Thyroid gland (tissue), 4 donors: ENCODE data around the gene CELF4. TPM values are rescaled to one million over a fixed set of nuclear protein-coding genes. Genes with fewer than 3 reads are reported as not detected.

Experiments used
- DNase-seq, 2 donors: peaks; one replicate each; pipeline ENCODE4 v3.0.0-alpha.2; 2019
- H3K27ac ChIP-seq, 3 donors: fragments of 200-600 bp; sonication (generic); 1 replicate in 2 of 3; 2 replicates in 1 of 3; pipeline ENCODE4 v1.5.1; 2016 to 2019; ENCODE audit warnings: mild to moderate bottlenecking in 1 of 3, moderate library complexity in 1 of 3
- H3K27me3 ChIP-seq: fragments of 200-600 bp; sonication (generic); one replicate; pipeline ENCODE4 v1.5.1; 2019
- H3K36me3 ChIP-seq, 2 donors: fragments of 200-600 bp; sonication (generic); one replicate each; pipeline ENCODE4 v1.5.1; 2016 to 2019
- H3K4me1 ChIP-seq, 2 donors: fragments of 200-600 bp; sonication (generic); one replicate each; pipeline ENCODE4 v1.5.1; 2017 to 2019
- H3K4me3 ChIP-seq, 3 donors: fragments of 200-600 bp; sonication (generic); replicated peaks in 1 of 3; 1 replicate in 2 of 3; 2 replicates in 1 of 3; pipeline ENCODE4 v1.5.1; 2016; ENCODE audit warnings: mild to moderate bottlenecking in 1 of 3
- H3K9me3 ChIP-seq: fragments of 200-600 bp; sonication (generic); one replicate; pipeline ENCODE4 v1.5.1; 2017
- CTCF ChIP-seq, 6 experiments: fragments of 200-600 bp in 3 of 6; fragments of 450-650 bp in 3 of 6; sonication (generic) in 3 of 6; IDR thresholded peaks; one replicate each; pipeline ENCODE4 v1.5.1; 2016 to 2019; ENCODE audit warnings: antibody characterized with exemption in 6 of 6, mild to moderate bottlenecking in 2 of 6, inconsistent platforms in 1 of 6, moderate library complexity in 1 of 6
- POLR2A ChIP-seq, 2 donors: fragments of 450-650 bp; IDR thresholded peaks; one replicate each; pipeline ENCODE4 v1.6.1; 2017; ENCODE audit warnings: antibody characterized with exemption in 2 of 2, mild to moderate bottlenecking in 2 of 2, moderate library complexity in 1 of 2
- WGBS, 2 donors: methylation state at CpG; one replicate each; pipeline ENCODE4 v1.1.5; 2017; 5-methylcytosine and 5-hydroxymethylcytosine counted together
- intact Hi-C: fragments of 100-400 bp; cut with DNase I; formaldehyde crosslinking; loops from one replicate; pipeline ENCODE4 v1.15.1; 2023
- total RNA-seq, 4 donors: library from RNA; depleted of rRNA; stranded (reverse); fragments of >200 nt; gene quantifications; one replicate each; pipeline ENCODE4 v1.2.3, GENCODE V29; 2016

The CELF4 gene
- total RNA-seq, 4 donors from 2014 or later, result 4.3 TPM; not detected in 3

DNA sequence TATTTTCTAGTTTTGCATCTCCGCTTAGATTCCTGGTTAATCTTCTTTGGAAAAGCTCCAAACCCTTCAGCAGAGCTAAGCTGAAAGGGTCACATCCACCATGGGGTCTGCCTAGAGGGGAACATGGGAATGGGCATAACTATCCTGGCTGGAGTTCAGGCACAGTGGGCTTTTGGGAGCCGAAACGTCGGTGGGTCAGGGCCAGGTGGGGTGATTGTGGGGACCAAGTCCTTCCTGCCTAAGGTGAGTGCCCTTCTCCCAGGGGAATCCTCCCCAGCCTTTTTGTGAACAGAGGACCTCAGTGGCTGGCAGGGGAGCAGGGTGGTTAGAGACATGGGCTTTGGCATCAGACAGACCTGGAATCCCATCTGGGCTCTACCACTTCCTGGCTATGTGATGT, 60.3 kb downstream of the CELF4 start:
- 84 to 95% methylated on average over 4 of the region's 4 CpGs for WGBS, 2 donors
- intact Hi-C loops, result no loop called here
- TF ChIP-seq POLR2A (IDR thresholded peaks at IDR 0.05), result no peak
- TF ChIP-seq CTCF (IDR thresholded peaks at IDR 0.05), result no peak

GRCh38 chr18:37502601-37503000, 63.0 kb downstream of the CELF4 start:
- H3K4me3 ChIP-seq, result no peak overlapping the region
- H3K9me3 ChIP-seq, result no peaks in the 10 kb centered on the region
- 81 to 94% methylated on average over 4 of the region's 4 CpGs for WGBS, 2 donors
- no peak for TF ChIP-seq POLR2A (IDR thresholded peaks at IDR 0.05)
- no peak for TF ChIP-seq CTCF (IDR thresholded peaks at IDR 0.05)
- H3K27me3 ChIP-seq, result no peaks in the 10 kb centered on the region
- no peak for DNase-seq
- no peak overlapping the region for H3K27ac ChIP-seq
- no peaks in the 10 kb centered on the region for H3K36me3 ChIP-seq
- H3K4me1 ChIP-seq, result no peaks in the 10 kb centered on the region
- intact Hi-C loops, result no loop called here

More for the DNA sequence above, 60.3 kb downstream of the CELF4 start:
- Histone ChIP-seq H3K36me3 (no peaks in the 10 kb centered on the region), H3K9me3 (no peaks in the 10 kb centered on the region), H3K27me3 (no peaks in the 10 kb centered on the region), H3K27ac (no peak overlapping the region), H3K4me1 (no peaks in the 10 kb centered on the region), H3K4me3 (no peak overlapping the region)
- DNase-seq, result no peak

DNA sequence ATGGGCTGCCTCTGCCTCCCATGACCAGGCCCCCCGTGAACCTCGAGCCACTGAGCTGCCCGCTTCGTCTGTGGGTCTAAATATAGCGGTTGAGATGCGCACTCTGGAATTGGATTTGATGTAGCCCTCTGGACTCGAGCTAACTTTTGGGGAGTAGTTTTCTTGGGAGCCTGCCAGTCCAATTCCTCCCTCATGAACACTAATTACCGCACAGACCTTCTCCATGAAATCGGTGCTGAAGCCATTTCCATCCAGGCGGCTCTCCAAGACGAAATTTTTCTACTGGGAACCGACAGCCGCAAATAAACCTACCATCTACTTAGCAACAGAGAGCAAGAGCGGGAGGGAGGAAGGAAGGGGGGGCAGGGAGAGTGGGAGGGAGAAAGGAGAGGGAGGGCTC, 63.6 kb downstream of the CELF4 start:
- no peak for TF ChIP-seq POLR2A (IDR thresholded peaks at IDR 0.05)
- no peak for TF ChIP-seq CTCF (IDR thresholded peaks at IDR 0.05)
- Histone ChIP-seq H3K36me3 (no peaks in the 10 kb centered on the region), H3K4me3 (no peak overlapping the region), H3K27me3 (no peaks in the 10 kb centered on the region), H3K4me1 (no peaks in the 10 kb centered on the region), H3K9me3 (no peaks in the 10 kb centered on the region), H3K27ac (no peak overlapping the region)
- intact Hi-C loops, result no loop called here
- no peak for DNase-seq
- WGBS, 2 donors, result 73 to 75% methylated on average over 14 of the region's 14 CpGs

DNA sequence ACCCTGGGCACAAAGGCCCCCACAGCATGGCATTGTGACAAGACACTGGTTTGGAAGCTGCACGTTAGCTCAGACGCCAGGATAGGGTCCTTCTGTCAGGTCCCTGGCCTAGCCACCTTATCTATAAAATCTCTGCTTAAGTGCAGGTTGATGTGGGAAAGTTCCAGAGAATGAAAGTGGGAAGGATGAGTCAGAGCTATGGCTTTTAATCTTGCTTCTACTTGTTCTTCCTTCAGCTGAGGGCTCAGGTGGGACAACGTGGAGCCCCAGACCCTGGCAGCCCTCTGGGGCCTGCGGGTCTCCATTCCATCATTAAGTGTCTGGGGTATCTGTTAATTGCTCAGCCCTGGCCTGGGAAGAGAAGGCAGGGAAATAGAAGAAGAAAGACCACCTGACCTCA, 64.5 kb downstream of the CELF4 start:
- Histone ChIP-seq H3K36me3 (no peaks in the 10 kb centered on the region), H3K4me3 (no peak overlapping the region), H3K9me3 (no peaks in the 10 kb centered on the region), H3K27ac (no peak overlapping the region), H3K27me3 (no peaks in the 10 kb centered on the region), H3K4me1 (no peaks in the 10 kb centered on the region)
- intact Hi-C loops, result no loop called here
- WGBS, 2 donors, result 75 to 77% methylated on average over 4 of the region's 4 CpGs
- DNase-seq, result no peak
- no peak for TF ChIP-seq POLR2A (IDR thresholded peaks at IDR 0.05)
- TF ChIP-seq CTCF (IDR thresholded peaks at IDR 0.05), result no peak

GRCh38 chr18:37499913-37500312, 65.7 kb downstream of the CELF4 start:
- Histone ChIP-seq H3K27ac (no peak overlapping the region), H3K27me3 (no peaks in the 10 kb centered on the region), H3K4me1 (no peaks in the 10 kb centered on the region), H3K4me3 (no peak overlapping the region), H3K9me3 (no peaks in the 10 kb centered on the region), H3K36me3 (no peaks in the 10 kb centered on the region)
- DNase-seq, result no peak
- 91% methylated on average over 10 of the region's 10 CpGs for WGBS, 2 donors
- intact Hi-C loops, result no loop called here
- TF ChIP-seq CTCF (IDR thresholded peaks at IDR 0.05), result no peak
- no peak for TF ChIP-seq POLR2A (IDR thresholded peaks at IDR 0.05)
